Lower lobe of right lung (tissue), 2 donors: ENCODE measurements around the gene C5. TPM values are rescaled to one million over a fixed set of nuclear protein-coding genes. Genes with fewer than 3 reads are reported as not detected.

Source experiments
- ATAC-seq, 2 donors: fragments of 200-7000 bp; cut with Tn5 transposase; one replicate each; pipeline ENCODE4 v1.9.1; 2020 to 2022; ENCODE audit warnings: mild to moderate bottlenecking in 2 of 2, moderate library complexity in 2 of 2
- DNase-seq: peaks from one replicate; pipeline ENCODE4 v3.0.0-alpha.2; 2020
- H3K27ac ChIP-seq: fragments of 200-600 bp; one replicate; pipeline ENCODE4 v1.8.0; 2022
- H3K27me3 ChIP-seq: fragments of 200-600 bp; one replicate; pipeline ENCODE4 v1.8.0; 2022; ENCODE audit warnings: low read depth
- H3K36me3 ChIP-seq: fragments of 200-600 bp; one replicate; pipeline ENCODE4 v1.8.0; 2022; ENCODE audit warnings: mild to moderate bottlenecking
- H3K4me1 ChIP-seq: fragments of 200-600 bp; one replicate; pipeline ENCODE4 v1.8.0; 2022
- H3K4me3 ChIP-seq: fragments of 200-600 bp; one replicate; pipeline ENCODE4 v1.8.0; 2022; ENCODE audit warnings: mild to moderate bottlenecking
- H3K9me3 ChIP-seq: fragments of 200-600 bp; one replicate; pipeline ENCODE4 v1.8.0; 2022
- CTCF ChIP-seq: fragments of 200-600 bp; IDR thresholded peaks from one replicate; pipeline ENCODE4 v1.8.0; 2022; ENCODE audit warnings: antibody characterized with exemption, mild to moderate bottlenecking
- intact Hi-C: fragments of 100-400 bp; cut with DNase I; formaldehyde crosslinking; loops from one replicate; pipeline ENCODE4 v1.11.0; 2022
- total RNA-seq: library from RNA; stranded (reverse); fragmentation: NEBNext Ultra II Directional; extraction: Animal tissue kit (Norgen Biotek cat#: 25700); gene quantifications from one replicate; pipeline ENCODE4 v1.2.1, GENCODE V29; 2021
- donor health status: DM: no; HTN: yes; CAD: no; lungs with severe emphysema.

C5 gene
- total RNA-seq, 1 donor from 2014 or later: 22.1 TPM

DNA sequence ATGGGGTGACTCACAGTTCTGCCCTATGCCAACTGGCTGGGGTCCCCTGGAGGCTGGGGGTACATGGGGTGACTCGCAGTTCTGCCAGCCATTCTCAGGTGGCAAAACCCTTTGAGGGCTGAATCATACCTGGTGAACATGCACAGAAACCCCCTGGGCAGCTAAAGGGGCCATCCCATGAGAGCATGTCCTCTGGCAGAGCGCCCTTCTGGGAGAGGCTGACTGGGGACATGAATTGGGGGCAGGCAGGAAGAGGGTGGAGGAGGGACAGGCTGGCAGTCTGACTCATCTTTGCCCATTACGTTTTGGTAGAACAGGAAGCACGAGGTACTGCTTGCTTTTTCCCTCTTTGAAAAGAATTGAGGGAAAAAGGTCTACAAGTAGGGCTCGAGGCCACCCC is 140.2 kb downstream of the C5 start:
- no peaks in the 10 kb centered on the region for H3K27me3 ChIP-seq
- H3K36me3 ChIP-seq: peaks cover 19% of the 10 kb centered on the region
- H3K9me3 ChIP-seq: no peaks in the 10 kb centered on the region
- H3K27ac ChIP-seq: no peak overlapping the region
- H3K4me3 ChIP-seq: no peak overlapping the region
- no peak for DNase-seq
- peak in 1 of 2 donors; percentile 9 for ATAC-seq
- peaks cover 4% of the 10 kb centered on the region for H3K4me1 ChIP-seq
- intact Hi-C loops: no loop called here
- no peak for TF ChIP-seq CTCF

DNA sequence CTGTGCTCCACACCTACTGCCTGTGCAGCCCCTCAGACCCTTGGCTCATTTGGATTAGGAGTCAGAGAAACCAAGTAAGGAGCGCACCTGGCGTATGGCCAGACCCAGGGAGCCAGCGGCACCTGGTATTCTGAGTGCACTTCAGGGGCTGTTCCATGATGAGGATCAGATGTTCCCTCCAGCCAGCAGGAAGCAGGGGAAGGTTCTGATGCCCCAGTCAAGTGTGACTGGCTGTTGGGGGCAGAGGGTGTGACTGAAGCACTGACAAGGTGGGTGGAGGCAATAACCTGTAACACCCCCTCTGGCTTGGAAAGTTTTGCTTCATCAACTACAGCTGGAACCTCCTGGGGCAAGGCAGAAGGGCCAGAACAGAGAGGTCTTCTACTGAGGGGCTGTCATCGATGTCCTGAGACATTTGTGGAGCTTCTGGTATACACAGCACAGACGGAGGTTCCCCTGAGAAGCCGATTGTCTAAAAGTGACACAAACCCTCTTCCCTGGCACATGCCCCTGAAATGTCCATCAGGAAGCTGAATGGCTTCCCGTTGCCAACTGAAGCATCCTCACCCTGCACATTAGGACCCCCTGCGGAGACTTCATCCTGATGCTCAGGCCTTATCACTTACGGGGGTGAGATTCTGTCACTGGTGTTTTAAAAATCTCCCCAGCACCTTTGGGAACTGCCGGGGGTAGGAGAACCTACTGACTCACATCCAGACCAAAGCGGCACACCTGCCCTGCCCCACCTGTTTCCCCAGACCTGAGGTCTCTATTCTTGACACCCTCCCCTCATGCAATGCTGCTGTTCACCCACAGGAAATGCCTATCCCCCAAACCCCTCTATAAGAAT is 144.5 kb downstream of the C5 start:
- Histone ChIP-seq H3K9me3 (no peaks in the 10 kb centered on the region), H3K27ac (no peak overlapping the region)

DNA sequence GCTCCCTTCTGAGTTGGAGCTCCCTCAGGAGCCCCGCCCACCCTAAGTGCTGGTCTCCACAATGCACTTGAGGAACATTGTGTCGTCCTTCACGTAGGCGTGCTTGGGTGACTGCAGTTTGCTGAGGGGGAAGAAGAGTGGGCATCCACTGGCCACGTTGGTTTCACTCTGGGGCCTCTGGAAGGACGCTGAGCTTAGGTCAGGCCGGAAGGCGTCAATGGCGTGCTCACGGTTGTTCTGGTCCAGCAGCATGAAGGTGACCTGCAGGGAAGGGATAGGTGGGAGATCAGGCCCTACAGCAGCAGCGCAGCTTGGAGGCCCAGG is 145.1 kb downstream of the C5 start:
- no peak for ATAC-seq
- Histone ChIP-seq H3K4me3 (no peak overlapping the region), H3K27me3 (no peaks in the 10 kb centered on the region), H3K9me3 (no peaks in the 10 kb centered on the region), H3K27ac (no peak overlapping the region), H3K36me3 (peaks cover 4% of the 10 kb centered on the region), H3K4me1 (peaks cover under 1% of the 10 kb centered on the region)
- intact Hi-C loops: no loop called here
- no peak for TF ChIP-seq CTCF
- DNase-seq: no peak

More for the DNA sequence above, 144.5 kb downstream of the C5 start:
- peaks cover 4% of the 10 kb centered on the region for H3K36me3 ChIP-seq
- no peak overlapping the region for H3K4me3 ChIP-seq
- peaks cover 4% of the 10 kb centered on the region for H3K4me1 ChIP-seq
- H3K27me3 ChIP-seq: no peaks in the 10 kb centered on the region
- DNase-seq (no peak), ATAC-seq (no peak)
- TF ChIP-seq CTCF: no peak
- intact Hi-C loops: no loop called here

GRCh38 chr9:120904061-120904977 is 145.8 kb downstream of the C5 start:
- Histone ChIP-seq H3K4me3 (no peak overlapping the region), H3K36me3 (peaks cover 4% of the 10 kb centered on the region), H3K4me1 (no peaks in the 10 kb centered on the region), H3K9me3 (no peaks in the 10 kb centered on the region), H3K27me3 (no peaks in the 10 kb centered on the region), H3K27ac (no peak overlapping the region)
- DNase-seq (no peak), ATAC-seq (peak; percentile 16 to 30)
- intact Hi-C loops: no loop called here
- no peak for TF ChIP-seq CTCF

GRCh38 chr9:120902569-120903535 is 147.2 kb downstream of the C5 start:
- H3K9me3 ChIP-seq: no peaks in the 10 kb centered on the region
- H3K4me1 ChIP-seq: no peaks in the 10 kb centered on the region
- H3K27me3 ChIP-seq: no peaks in the 10 kb centered on the region
- TF ChIP-seq CTCF: no peak
- no peak for ATAC-seq
- H3K27ac ChIP-seq: no peak overlapping the region
- H3K4me3 ChIP-seq: no peak overlapping the region
- H3K36me3 ChIP-seq: peaks cover 4% of the 10 kb centered on the region
- DNase-seq: no peak
- intact Hi-C loops: no loop called here
